WTC11 (cell line): ENCODE results near the gene PTCH1.

Source experiments
- ATF1 ChIP-seq: sonication (generic); formaldehyde crosslinking; IDR thresholded peaks from 2 replicates; pipeline ENCODE4 v1.8.1; 2023; ENCODE audit warnings: mild to moderate bottlenecking, moderate library complexity, missing genetic modification reagents
- CREB1 ChIP-seq: sonication (generic); formaldehyde crosslinking; IDR thresholded peaks from 2 replicates; pipeline ENCODE4 v1.8.0; 2023; ENCODE audit warnings: mild to moderate bottlenecking, missing genetic modification reagents
- GTF2I ChIP-seq: fragments of 250-450 bp; sonication (Bioruptor Pico); conservative IDR thresholded peaks from 2 replicates; pipeline ENCODE4 v1.4.0; 2021; ENCODE audit warnings: mild to moderate bottlenecking
- IRF1 ChIP-seq: sonication (generic); formaldehyde crosslinking; IDR thresholded peaks from 2 replicates; pipeline ENCODE4 v1.8.0; 2023; ENCODE audit warnings: missing genetic modification reagents
- JUN ChIP-seq: sonication (generic); formaldehyde crosslinking; IDR thresholded peaks from 2 replicates; pipeline ENCODE4 v1.8.0; 2023; ENCODE audit warnings: mild to moderate bottlenecking, missing genetic modification reagents
- NR2C2 ChIP-seq: sonication (generic); formaldehyde crosslinking; IDR thresholded peaks from 2 replicates; pipeline ENCODE4 v1.8.0; 2022; ENCODE audit warnings: mild to moderate bottlenecking, missing genetic modification reagents
- TP53 ChIP-seq: sonication (generic); formaldehyde crosslinking; IDR thresholded peaks from 2 replicates; pipeline ENCODE4 v1.8.1; 2023; ENCODE audit warnings: mild to moderate bottlenecking, missing genetic modification reagents
- USF1 ChIP-seq: sonication (generic); formaldehyde crosslinking; IDR thresholded peaks from 2 replicates; pipeline ENCODE4 v1.8.0; 2022; ENCODE audit warnings: mild to moderate bottlenecking, missing genetic modification reagents
- USF2 ChIP-seq: sonication (generic); formaldehyde crosslinking; IDR thresholded peaks from 2 replicates; pipeline ENCODE4 v1.8.1; 2023; ENCODE audit warnings: mild to moderate bottlenecking, missing genetic modification reagents, moderate library complexity
- ZNF138 ChIP-seq: sonication (generic); formaldehyde crosslinking; conservative IDR thresholded peaks from 2 replicates; pipeline ENCODE4 v1.8.1; 2022; ENCODE audit warnings: mild to moderate bottlenecking, moderate library complexity, missing genetic modification reagents
- ZNF281 ChIP-seq: sonication (generic); formaldehyde crosslinking; IDR thresholded peaks from 2 replicates; pipeline ENCODE4 v1.8.0; 2023; ENCODE audit warnings: mild to moderate bottlenecking, missing genetic modification reagents
- ZNF671 ChIP-seq: fragments of 250-450 bp; sonication (Bioruptor Pico); IDR thresholded peaks from 2 replicates; pipeline ENCODE4 v1.8.0; 2021; ENCODE audit warnings: mild to moderate bottlenecking
- TF ChIP-seq, protein P1 (sequence below): fragments of 200-600 bp; IDR thresholded peaks from 2 replicates; pipeline ENCODE4 v1.8.0; 2022; ENCODE audit warnings: antibody characterized with exemption
- TF ChIP-seq, protein P2 (sequence below): sonication (generic); formaldehyde crosslinking; IDR thresholded peaks from 2 replicates; pipeline ENCODE4 v1.8.1; 2023; ENCODE audit warnings: mild to moderate bottlenecking, missing genetic modification reagents

DNA sequence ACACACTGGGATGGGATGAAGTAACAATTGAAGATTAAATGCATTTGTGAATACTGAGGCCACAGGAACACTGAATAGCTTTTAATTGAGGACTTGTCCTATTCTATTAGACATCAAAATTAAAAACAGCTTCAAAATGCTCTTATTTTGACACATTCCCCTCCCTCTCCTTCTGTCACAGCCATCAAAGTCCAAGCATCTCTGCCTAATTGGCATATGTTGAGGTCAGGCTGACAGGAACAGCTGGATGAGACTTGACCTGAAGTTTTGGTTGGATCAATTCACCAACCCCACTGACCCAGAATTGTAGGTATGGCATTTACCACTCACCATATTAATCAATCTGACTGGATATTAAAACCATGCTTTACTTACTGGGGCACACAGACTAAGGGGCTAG lies 96.3 kb downstream of the PTCH1 start:
- TF ChIP-seq CREB1 (CRISPR knock-in tag) (no peak), USF1 (no peak), ATF1 (CRISPR knock-in tag) (no peak), USF2 (no peak), NR2C2 (CRISPR knock-in tag) (no peak), TP53 (no peak), ZNF671 (CRISPR knock-in tag) (no peak), ZNF281 (CRISPR knock-in tag) (no peak), ZNF138 (no peak), GTF2I (CRISPR knock-in tag) (no peak), JUN (CRISPR knock-in tag) (no peak), IRF1 (CRISPR knock-in tag) (no peak)
- TF ChIP-seq, protein P1, sequence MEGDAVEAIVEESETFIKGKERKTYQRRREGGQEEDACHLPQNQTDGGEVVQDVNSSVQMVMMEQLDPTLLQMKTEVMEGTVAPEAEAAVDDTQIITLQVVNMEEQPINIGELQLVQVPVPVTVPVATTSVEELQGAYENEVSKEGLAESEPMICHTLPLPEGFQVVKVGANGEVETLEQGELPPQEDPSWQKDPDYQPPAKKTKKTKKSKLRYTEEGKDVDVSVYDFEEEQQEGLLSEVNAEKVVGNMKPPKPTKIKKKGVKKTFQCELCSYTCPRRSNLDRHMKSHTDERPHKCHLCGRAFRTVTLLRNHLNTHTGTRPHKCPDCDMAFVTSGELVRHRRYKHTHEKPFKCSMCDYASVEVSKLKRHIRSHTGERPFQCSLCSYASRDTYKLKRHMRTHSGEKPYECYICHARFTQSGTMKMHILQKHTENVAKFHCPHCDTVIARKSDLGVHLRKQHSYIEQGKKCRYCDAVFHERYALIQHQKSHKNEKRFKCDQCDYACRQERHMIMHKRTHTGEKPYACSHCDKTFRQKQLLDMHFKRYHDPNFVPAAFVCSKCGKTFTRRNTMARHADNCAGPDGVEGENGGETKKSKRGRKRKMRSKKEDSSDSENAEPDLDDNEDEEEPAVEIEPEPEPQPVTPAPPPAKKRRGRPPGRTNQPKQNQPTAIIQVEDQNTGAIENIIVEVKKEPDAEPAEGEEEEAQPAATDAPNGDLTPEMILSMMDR = no peak
- TF ChIP-seq, protein P2, sequence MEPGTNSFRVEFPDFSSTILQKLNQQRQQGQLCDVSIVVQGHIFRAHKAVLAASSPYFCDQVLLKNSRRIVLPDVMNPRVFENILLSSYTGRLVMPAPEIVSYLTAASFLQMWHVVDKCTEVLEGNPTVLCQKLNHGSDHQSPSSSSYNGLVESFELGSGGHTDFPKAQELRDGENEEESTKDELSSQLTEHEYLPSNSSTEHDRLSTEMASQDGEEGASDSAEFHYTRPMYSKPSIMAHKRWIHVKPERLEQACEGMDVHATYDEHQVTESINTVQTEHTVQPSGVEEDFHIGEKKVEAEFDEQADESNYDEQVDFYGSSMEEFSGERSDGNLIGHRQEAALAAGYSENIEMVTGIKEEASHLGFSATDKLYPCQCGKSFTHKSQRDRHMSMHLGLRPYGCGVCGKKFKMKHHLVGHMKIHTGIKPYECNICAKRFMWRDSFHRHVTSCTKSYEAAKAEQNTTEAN (CRISPR knock-in tag) = no peak
